ENCODE results near the gene PTPRN2. TPM values are rescaled to one million over a fixed set of nuclear protein-coding genes. Genes with fewer than 3 reads are reported as not detected.

Gene PTPRN2
- polyA plus RNA-seq, 4 donors = 1.6 to 11.7 (median 4.0) TPM

DNA sequence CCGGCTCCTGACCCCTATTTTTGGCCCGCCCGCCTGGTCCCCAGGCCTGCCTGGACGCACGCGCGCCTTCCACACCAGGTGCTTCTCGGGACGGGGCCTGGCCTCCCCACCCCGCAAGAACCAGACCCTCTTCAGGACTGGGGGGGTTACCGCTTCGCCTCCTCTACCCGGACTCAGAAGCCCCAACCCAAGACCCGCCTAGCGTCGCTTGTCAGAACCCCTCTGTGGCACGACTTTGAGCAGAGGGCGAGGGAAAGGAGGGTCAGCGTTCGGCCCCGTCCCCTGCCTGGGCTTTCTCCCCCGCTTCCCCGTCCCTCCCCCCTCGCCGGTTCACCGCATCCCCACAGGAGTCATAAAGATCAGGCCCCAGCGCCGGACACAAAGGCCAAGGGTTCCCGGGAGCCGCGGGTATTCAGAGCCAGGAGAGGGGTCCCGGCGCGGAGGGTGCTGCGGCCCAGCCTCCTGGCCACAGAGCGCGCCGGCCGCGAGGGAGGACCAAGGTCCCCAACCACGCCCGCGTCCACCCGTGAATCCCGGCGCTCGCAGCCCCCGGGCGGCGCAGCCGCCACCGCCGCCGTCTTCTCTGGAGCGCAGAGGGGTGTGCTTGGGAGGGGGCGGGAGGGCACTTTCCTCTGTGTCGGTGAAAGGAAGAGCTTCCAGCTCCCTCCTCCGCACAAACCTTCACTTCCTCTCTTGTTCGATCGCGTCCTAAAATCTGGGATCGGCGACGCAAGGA lies 898.9 kb downstream of the PTPRN2 start:
- no peaks in the 10 kb centered on the region for H3K36me3 ChIP-seq (ENCODE audit: control insufficient read depth in 3 of 3, insufficient read depth in 2 of 3, low read depth in 1 of 3, low read length in 3 of 3)
- H3K27ac ChIP-seq (ENCODE audit: low read depth in 1 of 3, low read length in 2 of 3) = no peak overlapping the region
- no peaks in the 10 kb centered on the region for H3K9me3 ChIP-seq (ENCODE audit: control insufficient read depth in 2 of 2, insufficient read depth in 1 of 2, low read depth in 1 of 2, low read length in 1 of 2)
- H3K4me3 ChIP-seq (ENCODE audit: low read depth in 1 of 3, low read length in 3 of 3) = no peak overlapping the region
- 8 to 17% (median 12%) methylated on average over 48 to 64 of the region's 64 CpGs for WGBS, 3 donors
- DNase-seq = no peak
- peaks cover 0 to 2% (median 0%) of the 10 kb centered on the region in 3 donors for H3K4me1 ChIP-seq (ENCODE audit: control insufficient read depth in 3 of 3, insufficient read depth in 2 of 3, low read depth in 1 of 3, low read length in 2 of 3)
- no peak for FAIRE-seq
- H3K27me3 ChIP-seq (ENCODE audit: control insufficient read depth in 3 of 3, insufficient read depth in 3 of 3, low read length in 3 of 3) = peaks cover 39 to 72% (median 43%) of the 10 kb centered on the region in 3 donors

- no peak for DNase-seq
- FAIRE-seq = no peak
- 18 to 24% (median 23%) methylated on average over 9 of the region's 9 CpGs for WGBS, 3 donors
- Histone ChIP-seq H3K27me3 (ENCODE audit: control insufficient read depth in 3 of 3, insufficient read depth in 3 of 3, low read length in 3 of 3) (peaks cover 43 to 76% (median 45%) of the 10 kb centered on the region in 3 donors), H3K36me3 (ENCODE audit: control insufficient read depth in 3 of 3, insufficient read depth in 2 of 3, low read depth in 1 of 3, low read length in 3 of 3) (no peaks in the 10 kb centered on the region), H3K4me3 (ENCODE audit: low read depth in 1 of 3, low read length in 3 of 3) (no peak overlapping the region), H3K4me1 (ENCODE audit: control insufficient read depth in 3 of 3, insufficient read depth in 2 of 3, low read depth in 1 of 3, low read length in 2 of 3) (peaks cover 0 to 2% (median 0%) of the 10 kb centered on the region in 3 donors), H3K27ac (ENCODE audit: low read depth in 1 of 3, low read length in 2 of 3) (no peak overlapping the region), H3K9me3 (ENCODE audit: control insufficient read depth in 2 of 2, insufficient read depth in 1 of 2, low read depth in 1 of 2, low read length in 1 of 2) (no peaks in the 10 kb centered on the region)
Observed at GRCh38 chr7:157687845-157688532, 899.6 kb downstream of the PTPRN2 start.

DNA sequence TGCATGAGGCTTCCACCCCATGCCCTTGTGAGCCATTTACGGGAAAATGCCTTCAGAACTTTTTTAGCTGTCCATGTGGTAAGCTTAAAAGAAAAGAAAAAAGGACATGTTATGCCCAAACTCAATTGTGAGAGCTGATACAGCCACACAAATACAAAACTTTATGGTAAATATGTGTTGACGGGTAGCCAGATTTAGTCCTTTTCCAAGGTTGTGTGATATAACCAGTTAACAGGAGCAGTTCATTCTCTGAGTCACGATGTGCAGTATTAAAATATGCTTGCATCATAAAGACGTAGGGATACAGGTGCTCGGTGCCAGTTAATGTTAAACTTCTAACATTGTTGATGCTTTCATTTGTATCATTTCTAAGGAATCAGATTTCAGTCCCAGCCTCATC lies 900.5 kb downstream of the PTPRN2 start:
- no peak overlapping the region for H3K4me3 ChIP-seq (ENCODE audit: low read depth in 1 of 3, low read length in 3 of 3)
- H3K36me3 ChIP-seq (ENCODE audit: control insufficient read depth in 3 of 3, insufficient read depth in 2 of 3, low read depth in 1 of 3, low read length in 3 of 3) = no peaks in the 10 kb centered on the region
- no peaks in the 10 kb centered on the region for H3K9me3 ChIP-seq (ENCODE audit: control insufficient read depth in 2 of 2, insufficient read depth in 1 of 2, low read depth in 1 of 2, low read length in 1 of 2)
- FAIRE-seq = no peak
- peaks cover 40 to 77% (median 50%) of the 10 kb centered on the region in 3 donors for H3K27me3 ChIP-seq (ENCODE audit: control insufficient read depth in 3 of 3, insufficient read depth in 3 of 3, low read length in 3 of 3)
- DNase-seq = no peak
- no peak overlapping the region for H3K27ac ChIP-seq (ENCODE audit: low read depth in 1 of 3, low read length in 2 of 3)
- WGBS, 3 donors = 8 to 27% (median 16%) methylated on average over 5 of the region's 5 CpGs
- H3K4me1 ChIP-seq (ENCODE audit: control insufficient read depth in 3 of 3, insufficient read depth in 2 of 3, low read depth in 1 of 3, low read length in 2 of 3) = peaks cover 0 to 2% (median 0%) of the 10 kb centered on the region in 3 donors

DNA sequence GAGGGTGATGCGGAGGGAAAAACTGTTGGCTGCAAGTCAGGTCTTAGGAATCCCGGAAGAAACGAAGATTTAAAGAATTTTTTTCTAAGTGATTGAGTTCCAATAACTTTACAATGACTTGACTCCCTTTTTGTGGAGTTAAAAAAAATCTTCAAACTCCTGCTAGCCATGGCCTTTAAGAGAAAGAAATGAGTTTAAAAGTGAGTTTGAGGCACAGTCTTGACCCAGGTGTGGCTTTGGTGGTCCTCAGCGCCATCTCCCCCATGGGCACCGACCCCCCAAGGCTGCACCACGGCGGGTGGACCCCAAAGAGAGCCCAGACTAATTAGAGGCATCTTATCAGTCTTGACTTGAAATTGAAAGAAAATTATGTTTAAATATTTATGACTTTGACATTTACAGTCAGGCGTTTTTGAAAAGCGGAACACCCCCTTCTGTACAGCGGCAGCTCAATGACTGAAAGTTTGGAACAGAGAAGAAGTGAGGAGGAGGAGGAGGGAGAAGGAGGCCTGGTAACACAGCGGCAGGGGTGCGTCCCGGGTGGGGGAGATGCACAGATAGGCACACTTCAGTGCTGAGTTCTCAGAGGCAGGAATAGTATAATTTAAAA lies 901.2 kb downstream of the PTPRN2 start:
- H3K27me3 ChIP-seq (ENCODE audit: control insufficient read depth in 3 of 3, insufficient read depth in 3 of 3, low read length in 3 of 3) = peaks cover 40 to 77% (median 47%) of the 10 kb centered on the region in 3 donors
- FAIRE-seq = no peak

DNA sequence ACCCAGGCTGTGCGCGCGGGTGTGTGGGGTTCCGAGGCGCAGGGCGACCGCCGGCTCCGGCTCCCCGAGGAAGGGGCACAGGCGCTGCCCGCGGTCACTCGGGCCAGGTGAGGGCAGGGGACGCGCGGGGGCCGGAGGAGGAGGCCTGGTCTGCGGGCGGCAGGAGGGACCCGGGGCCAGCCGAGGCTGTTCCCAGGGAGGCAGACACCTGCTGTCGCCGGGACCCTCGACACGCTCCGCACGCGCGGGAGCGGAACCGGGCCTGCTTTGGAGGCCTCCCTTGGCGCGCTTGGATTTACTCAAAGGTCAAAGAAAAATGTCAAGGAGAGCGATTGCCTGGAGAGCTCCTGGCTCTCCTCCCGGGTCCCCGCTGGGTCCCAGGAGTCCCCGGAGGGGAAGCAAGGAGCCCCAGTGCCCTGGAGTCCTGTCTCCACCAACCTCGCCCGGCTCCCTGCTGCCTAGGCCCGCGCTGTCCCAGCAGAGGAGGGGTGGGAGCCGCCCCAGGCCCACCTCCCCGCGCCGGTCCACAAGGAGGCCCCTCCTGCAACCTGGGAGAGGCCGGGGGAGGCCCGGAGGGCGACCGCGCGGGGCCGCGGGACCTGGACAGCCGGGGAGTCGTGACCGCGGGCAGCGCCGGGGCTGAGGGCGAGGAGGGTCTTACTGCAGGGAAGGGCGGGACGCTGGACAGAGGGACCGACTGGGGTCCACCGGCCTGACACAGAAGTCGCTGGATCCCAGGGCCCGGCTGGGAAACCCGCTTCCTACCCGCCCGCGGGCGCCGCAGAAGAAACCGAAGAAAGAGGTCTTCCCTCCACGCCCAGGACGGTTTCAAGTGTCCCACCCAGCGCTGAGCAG lies 902.0 kb downstream of the PTPRN2 start:
- H3K4me1 ChIP-seq (ENCODE audit: control insufficient read depth in 3 of 3, insufficient read depth in 2 of 3, low read depth in 1 of 3, low read length in 2 of 3) = peaks cover 0 to 2% (median 0%) of the 10 kb centered on the region in 3 donors
- no peak overlapping the region for H3K4me3 ChIP-seq (ENCODE audit: low read depth in 1 of 3, low read length in 3 of 3)
- no peak overlapping the region for H3K27ac ChIP-seq (ENCODE audit: low read depth in 1 of 3, low read length in 2 of 3)
- no peak for FAIRE-seq
- H3K9me3 ChIP-seq (ENCODE audit: control insufficient read depth in 2 of 2, insufficient read depth in 1 of 2, low read depth in 1 of 2, low read length in 1 of 2) = no peaks in the 10 kb centered on the region
- DNase-seq = no peak
- peaks cover 38 to 74% (median 47%) of the 10 kb centered on the region in 3 donors for H3K27me3 ChIP-seq (ENCODE audit: control insufficient read depth in 3 of 3, insufficient read depth in 3 of 3, low read length in 3 of 3)
- no peaks in the 10 kb centered on the region for H3K36me3 ChIP-seq (ENCODE audit: control insufficient read depth in 3 of 3, insufficient read depth in 2 of 3, low read depth in 1 of 3, low read length in 3 of 3)
- WGBS, 3 donors = 9 to 14% (median 10%) methylated on average over 62 to 77 of the region's 77 CpGs

More for the DNA sequence above, 901.2 kb downstream of the PTPRN2 start:
- WGBS, 3 donors = 7 to 13% (median 9%) methylated on average over 13 of the region's 13 CpGs
- H3K4me1 ChIP-seq (ENCODE audit: control insufficient read depth in 3 of 3, insufficient read depth in 2 of 3, low read depth in 1 of 3, low read length in 2 of 3) = peaks cover 0 to 2% (median 0%) of the 10 kb centered on the region in 3 donors
- no peaks in the 10 kb centered on the region for H3K9me3 ChIP-seq (ENCODE audit: control insufficient read depth in 2 of 2, insufficient read depth in 1 of 2, low read depth in 1 of 2, low read length in 1 of 2)
- no peaks in the 10 kb centered on the region for H3K36me3 ChIP-seq (ENCODE audit: control insufficient read depth in 3 of 3, insufficient read depth in 2 of 3, low read depth in 1 of 3, low read length in 3 of 3)
- DNase-seq = no peak
- no peak overlapping the region for H3K4me3 ChIP-seq (ENCODE audit: low read depth in 1 of 3, low read length in 3 of 3)
- H3K27ac ChIP-seq (ENCODE audit: low read depth in 1 of 3, low read length in 2 of 3) = no peak overlapping the region

DNA sequence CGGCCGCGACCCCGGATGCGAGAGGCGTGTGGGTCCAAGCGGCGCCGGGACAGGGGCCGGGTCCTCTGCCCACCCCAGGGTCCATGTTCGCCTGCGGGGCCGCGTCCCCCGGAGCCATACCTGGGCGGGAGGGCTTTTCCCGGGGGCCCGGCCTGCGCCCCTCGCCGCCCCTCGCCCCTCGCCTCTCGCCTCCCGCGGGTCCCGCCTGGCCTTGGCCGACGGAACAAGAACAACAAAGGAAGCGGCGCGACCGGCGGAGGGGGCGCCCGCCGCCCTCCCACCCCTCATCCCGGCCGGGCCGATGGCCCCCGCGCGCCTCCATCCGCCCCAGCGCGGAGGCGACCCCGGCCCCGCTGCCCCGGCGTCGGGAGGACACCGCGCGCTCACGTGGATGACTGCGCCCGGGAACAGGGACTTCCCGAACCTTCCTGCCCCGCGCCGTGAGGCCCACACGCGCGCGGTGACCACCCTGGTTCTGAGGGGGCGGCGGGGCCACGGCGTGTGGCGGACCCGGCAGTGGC lies 902.7 kb downstream of the PTPRN2 start:
- Histone ChIP-seq H3K9me3 (ENCODE audit: control insufficient read depth in 2 of 2, insufficient read depth in 1 of 2, low read depth in 1 of 2, low read length in 1 of 2) (no peaks in the 10 kb centered on the region), H3K4me3 (ENCODE audit: low read depth in 1 of 3, low read length in 3 of 3) (no peak overlapping the region), H3K27me3 (ENCODE audit: control insufficient read depth in 3 of 3, insufficient read depth in 3 of 3, low read length in 3 of 3) (peaks cover 33 to 71% (median 44%) of the 10 kb centered on the region in 3 donors), H3K4me1 (ENCODE audit: control insufficient read depth in 3 of 3, insufficient read depth in 2 of 3, low read depth in 1 of 3, low read length in 2 of 3) (no peaks in the 10 kb centered on the region), H3K27ac (ENCODE audit: low read depth in 1 of 3, low read length in 2 of 3) (no peak overlapping the region), H3K36me3 (ENCODE audit: control insufficient read depth in 3 of 3, insufficient read depth in 2 of 3, low read depth in 1 of 3, low read length in 3 of 3) (no peaks in the 10 kb centered on the region)
- WGBS, 3 donors = 3 to 9% (median 7%) methylated on average over 33 to 72 of the region's 72 CpGs
- FAIRE-seq (no peak), DNase-seq (no peak)

GRCh38 chr7:157684157-157684908 lies 903.3 kb downstream of the PTPRN2 start:
- H3K27me3 ChIP-seq (ENCODE audit: control insufficient read depth in 3 of 3, insufficient read depth in 3 of 3, low read length in 3 of 3) = peaks cover 33 to 68% (median 38%) of the 10 kb centered on the region in 3 donors
- no peaks in the 10 kb centered on the region for H3K36me3 ChIP-seq (ENCODE audit: control insufficient read depth in 3 of 3, insufficient read depth in 2 of 3, low read depth in 1 of 3, low read length in 3 of 3)
- WGBS, 3 donors = 3 to 6% (median 4%) methylated on average over 45 to 63 of the region's 74 CpGs
- H3K4me3 ChIP-seq (ENCODE audit: low read depth in 1 of 3, low read length in 3 of 3) = no peak overlapping the region
- no peaks in the 10 kb centered on the region for H3K9me3 ChIP-seq (ENCODE audit: control insufficient read depth in 2 of 2, insufficient read depth in 1 of 2, low read depth in 1 of 2, low read length in 1 of 2)
- FAIRE-seq (no peak), DNase-seq (no peak)
- H3K27ac ChIP-seq (ENCODE audit: low read depth in 1 of 3, low read length in 2 of 3) = no peak overlapping the region
- no peaks in the 10 kb centered on the region for H3K4me1 ChIP-seq (ENCODE audit: control insufficient read depth in 3 of 3, insufficient read depth in 2 of 3, low read depth in 1 of 3, low read length in 2 of 3)
